Measurements from ENCODE around the gene FBXO46.

The FBXO46 gene

DNA sequence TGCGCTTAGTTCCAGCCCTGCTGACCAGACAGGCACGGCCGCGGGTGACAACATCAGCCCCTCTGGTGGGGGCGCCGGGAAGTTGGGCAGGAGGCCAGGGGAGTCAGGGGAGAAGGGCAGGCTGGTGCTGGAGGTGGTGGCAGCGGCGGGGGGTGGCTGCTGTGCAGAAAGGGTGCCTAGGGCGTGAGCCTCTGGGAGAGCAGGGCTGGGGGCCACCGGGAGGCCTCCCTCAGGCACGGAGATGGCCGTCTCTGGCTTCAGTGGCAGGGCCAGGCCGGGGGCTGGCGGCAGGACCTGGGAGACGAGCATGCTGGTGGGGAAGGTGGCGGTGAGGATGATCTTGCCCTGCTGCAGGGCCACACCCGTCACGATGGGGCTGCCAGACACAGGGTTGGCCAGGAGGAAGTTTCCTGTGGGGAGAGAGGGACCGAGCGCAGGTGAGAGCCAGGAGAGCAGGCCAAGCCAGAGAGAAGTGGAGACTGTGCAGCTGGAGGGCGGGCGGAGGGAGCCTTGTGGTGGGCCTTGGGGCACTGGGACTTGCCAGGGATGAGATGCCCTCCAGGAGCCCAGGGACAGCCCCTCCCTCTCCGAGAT is 35.1 kb upstream of the FBXO46 start:
- Histone ChIP-seq H3K9me3 (ENCODE audit: control insufficient read depth, insufficient read depth, low read depth, low read length) (no peaks in the 10 kb centered on the region), H3K27ac (ENCODE audit: extremely low read depth, low read depth, low read length) (no peak overlapping the region), H3K4me1 (ENCODE audit: control insufficient read depth, insufficient read depth, low read length) (peaks cover 19% of the 10 kb centered on the region), H3K4me3 (ENCODE audit: low read depth, low read length) (no peak overlapping the region), H3K36me3 (ENCODE audit: control insufficient read depth in 2 of 2, insufficient read depth in 1 of 2, low read length in 2 of 2) (no peaks in the 10 kb centered on the region)
- ChIA-PET CTCF (no interaction called here), POLR2A (interaction anchor here (2.4 to 5.1 kb wide), 2 partner anchors 11 to 49 kb away, joined by 10 to 133 read pairs; no protein-coding TSS in a partner anchor)
- TF ChIP-seq KLF1 (tag by site-specific recombination; IDR thresholded peaks at IDR 0.05) = peak; percentile 57; the same call in 1 of the 2 replicates
- peak; percentile 69 for TF ChIP-seq ZIC2 (tag by site-specific recombination; IDR thresholded peaks at IDR 0.05)
- no peak for TF ChIP-seq ZNF777 (tag by site-specific recombination; IDR thresholded peaks at IDR 0.05; ENCODE audit: borderline replicate concordance)
- peak; percentile 97 for TF ChIP-seq GLIS1 (tag by site-specific recombination; IDR thresholded peaks at IDR 0.05)
- TF ChIP-seq ZNF837 (tag by site-specific recombination; IDR thresholded peaks at IDR 0.05) = no peak
- TF ChIP-seq, protein P1, sequence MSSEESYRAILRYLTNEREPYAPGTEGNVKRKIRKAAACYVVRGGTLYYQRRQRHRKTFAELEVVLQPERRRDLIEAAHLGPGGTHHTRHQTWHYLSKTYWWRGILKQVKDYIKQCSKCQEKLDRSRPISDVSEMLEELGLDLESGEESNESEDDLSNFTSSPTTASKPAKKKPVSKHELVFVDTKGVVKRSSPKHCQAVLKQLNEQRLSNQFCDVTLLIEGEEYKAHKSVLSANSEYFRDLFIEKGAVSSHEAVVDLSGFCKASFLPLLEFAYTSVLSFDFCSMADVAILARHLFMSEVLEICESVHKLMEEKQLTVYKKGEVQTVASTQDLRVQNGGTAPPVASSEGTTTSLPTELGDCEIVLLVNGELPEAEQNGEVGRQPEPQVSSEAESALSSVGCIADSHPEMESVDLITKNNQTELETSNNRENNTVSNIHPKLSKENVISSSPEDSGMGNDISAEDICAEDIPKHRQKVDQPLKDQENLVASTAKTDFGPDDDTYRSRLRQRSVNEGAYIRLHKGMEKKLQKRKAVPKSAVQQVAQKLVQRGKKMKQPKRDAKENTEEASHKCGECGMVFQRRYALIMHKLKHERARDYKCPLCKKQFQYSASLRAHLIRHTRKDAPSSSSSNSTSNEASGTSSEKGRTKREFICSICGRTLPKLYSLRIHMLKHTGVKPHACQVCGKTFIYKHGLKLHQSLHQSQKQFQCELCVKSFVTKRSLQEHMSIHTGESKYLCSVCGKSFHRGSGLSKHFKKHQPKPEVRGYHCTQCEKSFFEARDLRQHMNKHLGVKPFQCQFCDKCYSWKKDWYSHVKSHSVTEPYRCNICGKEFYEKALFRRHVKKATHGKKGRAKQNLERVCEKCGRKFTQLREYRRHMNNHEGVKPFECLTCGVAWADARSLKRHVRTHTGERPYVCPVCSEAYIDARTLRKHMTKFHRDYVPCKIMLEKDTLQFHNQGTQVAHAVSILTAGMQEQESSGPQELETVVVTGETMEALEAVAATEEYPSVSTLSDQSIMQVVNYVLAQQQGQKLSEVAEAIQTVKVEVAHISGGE (tag by site-specific recombination; conservative IDR thresholded peaks at IDR 0.05; ENCODE audit: low read depth) = no peak
- TF ChIP-seq ZNF660 (tag by site-specific recombination; IDR thresholded peaks at IDR 0.05) = no peak
- no peak for TF ChIP-seq ZNF292 (tag by site-specific recombination; IDR thresholded peaks at IDR 0.05; ENCODE audit: borderline replicate concordance, low read depth)
- TF ChIP-seq ZNF600 (tag by site-specific recombination; IDR thresholded peaks at IDR 0.05) = 0 out of 2 replicates have a peak, but pooled peaks have one; percentile 15
- no peak for TF ChIP-seq YY2 (tag by site-specific recombination; IDR thresholded peaks at IDR 0.05)
- TF ChIP-seq FEZF1 (tag by site-specific recombination; IDR thresholded peaks at IDR 0.05) = no peak
- TF ChIP-seq, protein P2, sequence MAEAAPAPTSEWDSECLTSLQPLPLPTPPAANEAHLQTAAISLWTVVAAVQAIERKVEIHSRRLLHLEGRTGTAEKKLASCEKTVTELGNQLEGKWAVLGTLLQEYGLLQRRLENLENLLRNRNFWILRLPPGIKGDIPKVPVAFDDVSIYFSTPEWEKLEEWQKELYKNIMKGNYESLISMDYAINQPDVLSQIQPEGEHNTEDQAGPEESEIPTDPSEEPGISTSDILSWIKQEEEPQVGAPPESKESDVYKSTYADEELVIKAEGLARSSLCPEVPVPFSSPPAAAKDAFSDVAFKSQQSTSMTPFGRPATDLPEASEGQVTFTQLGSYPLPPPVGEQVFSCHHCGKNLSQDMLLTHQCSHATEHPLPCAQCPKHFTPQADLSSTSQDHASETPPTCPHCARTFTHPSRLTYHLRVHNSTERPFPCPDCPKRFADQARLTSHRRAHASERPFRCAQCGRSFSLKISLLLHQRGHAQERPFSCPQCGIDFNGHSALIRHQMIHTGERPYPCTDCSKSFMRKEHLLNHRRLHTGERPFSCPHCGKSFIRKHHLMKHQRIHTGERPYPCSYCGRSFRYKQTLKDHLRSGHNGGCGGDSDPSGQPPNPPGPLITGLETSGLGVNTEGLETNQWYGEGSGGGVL (tag by site-specific recombination; IDR thresholded peaks at IDR 0.05) = peak; percentile 19; the same call in 1 of the 2 replicates
- peak; percentile 75 for TF ChIP-seq GLIS2 (tag by site-specific recombination; IDR thresholded peaks at IDR 0.05)
- TF ChIP-seq, protein P3, sequence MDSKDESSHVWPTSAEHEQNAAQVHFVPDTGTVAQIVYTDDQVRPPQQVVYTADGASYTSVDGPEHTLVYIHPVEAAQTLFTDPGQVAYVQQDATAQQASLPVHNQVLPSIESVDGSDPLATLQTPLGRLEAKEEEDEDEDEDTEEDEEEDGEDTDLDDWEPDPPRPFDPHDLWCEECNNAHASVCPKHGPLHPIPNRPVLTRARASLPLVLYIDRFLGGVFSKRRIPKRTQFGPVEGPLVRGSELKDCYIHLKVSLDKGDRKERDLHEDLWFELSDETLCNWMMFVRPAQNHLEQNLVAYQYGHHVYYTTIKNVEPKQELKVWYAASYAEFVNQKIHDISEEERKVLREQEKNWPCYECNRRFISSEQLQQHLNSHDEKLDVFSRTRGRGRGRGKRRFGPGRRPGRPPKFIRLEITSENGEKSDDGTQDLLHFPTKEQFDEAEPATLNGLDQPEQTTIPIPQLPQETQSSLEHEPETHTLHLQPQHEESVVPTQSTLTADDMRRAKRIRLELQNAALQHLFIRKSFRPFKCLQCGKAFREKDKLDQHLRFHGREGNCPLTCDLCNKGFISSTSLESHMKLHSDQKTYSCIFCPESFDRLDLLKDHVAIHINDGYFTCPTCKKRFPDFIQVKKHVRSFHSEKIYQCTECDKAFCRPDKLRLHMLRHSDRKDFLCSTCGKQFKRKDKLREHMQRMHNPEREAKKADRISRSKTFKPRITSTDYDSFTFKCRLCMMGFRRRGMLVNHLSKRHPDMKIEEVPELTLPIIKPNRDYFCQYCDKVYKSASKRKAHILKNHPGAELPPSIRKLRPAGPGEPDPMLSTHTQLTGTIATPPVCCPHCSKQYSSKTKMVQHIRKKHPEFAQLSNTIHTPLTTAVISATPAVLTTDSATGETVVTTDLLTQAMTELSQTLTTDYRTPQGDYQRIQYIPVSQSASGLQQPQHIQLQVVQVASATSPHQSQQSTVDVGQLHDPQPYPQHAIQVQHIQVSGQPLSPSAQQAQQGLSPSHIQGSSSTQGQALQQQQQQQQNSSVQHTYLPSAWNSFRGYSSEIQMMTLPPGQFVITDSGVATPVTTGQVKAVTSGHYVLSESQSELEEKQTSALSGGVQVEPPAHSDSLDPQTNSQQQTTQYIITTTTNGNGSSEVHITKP (tag by site-specific recombination; IDR thresholded peaks at IDR 0.05) = no peak
- TF ChIP-seq ZNF785 (tag by site-specific recombination; IDR thresholded peaks at IDR 0.05) = no peak
- TF ChIP-seq ZNF585B (tag by site-specific recombination; IDR thresholded peaks at IDR 0.05) = no peak
- TF ChIP-seq ZNF366 (tag by site-specific recombination; conservative IDR thresholded peaks at IDR 0.05) = 0 out of 2 replicates have a peak, but pooled peaks have one; percentile 22
- no peak for TF ChIP-seq SP2 (tag by site-specific recombination; IDR thresholded peaks at IDR 0.05)
- TF ChIP-seq, protein P4, sequence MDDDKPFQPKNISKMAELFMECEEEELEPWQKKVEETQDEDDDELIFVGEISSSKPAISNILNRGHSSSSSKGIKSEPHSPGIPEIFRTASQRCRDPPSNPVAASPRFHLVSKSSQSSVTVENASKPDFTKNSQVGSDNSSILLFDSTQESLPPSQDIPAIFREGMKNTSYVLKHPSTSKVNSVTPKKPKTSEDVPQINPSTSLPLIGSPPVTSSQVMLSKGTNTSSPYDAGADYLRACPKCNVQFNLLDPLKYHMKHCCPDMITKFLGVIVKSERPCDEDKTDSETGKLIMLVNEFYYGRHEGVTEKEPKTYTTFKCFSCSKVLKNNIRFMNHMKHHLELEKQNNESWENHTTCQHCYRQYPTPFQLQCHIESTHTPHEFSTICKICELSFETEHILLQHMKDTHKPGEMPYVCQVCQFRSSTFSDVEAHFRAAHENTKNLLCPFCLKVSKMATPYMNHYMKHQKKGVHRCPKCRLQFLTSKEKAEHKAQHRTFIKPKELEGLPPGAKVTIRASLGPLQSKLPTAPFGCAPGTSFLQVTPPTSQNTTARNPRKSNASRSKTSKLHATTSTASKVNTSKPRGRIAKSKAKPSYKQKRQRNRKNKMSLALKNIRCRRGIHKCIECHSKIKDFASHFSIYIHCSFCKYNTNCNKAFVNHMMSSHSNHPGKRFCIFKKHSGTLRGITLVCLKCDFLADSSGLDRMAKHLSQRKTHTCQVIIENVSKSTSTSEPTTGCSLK (tag by site-specific recombination; IDR thresholded peaks at IDR 0.05) = no peak
- TF ChIP-seq ZNF16 (tag by site-specific recombination; IDR thresholded peaks at IDR 0.05; ENCODE audit: low read depth) = no peak
- TF ChIP-seq ZNF514 (tag by site-specific recombination; IDR thresholded peaks at IDR 0.05) = no peak
- TF ChIP-seq ZNF521 (tag by site-specific recombination; IDR thresholded peaks at IDR 0.05) = no peak
- TF ChIP-seq, protein P5, sequence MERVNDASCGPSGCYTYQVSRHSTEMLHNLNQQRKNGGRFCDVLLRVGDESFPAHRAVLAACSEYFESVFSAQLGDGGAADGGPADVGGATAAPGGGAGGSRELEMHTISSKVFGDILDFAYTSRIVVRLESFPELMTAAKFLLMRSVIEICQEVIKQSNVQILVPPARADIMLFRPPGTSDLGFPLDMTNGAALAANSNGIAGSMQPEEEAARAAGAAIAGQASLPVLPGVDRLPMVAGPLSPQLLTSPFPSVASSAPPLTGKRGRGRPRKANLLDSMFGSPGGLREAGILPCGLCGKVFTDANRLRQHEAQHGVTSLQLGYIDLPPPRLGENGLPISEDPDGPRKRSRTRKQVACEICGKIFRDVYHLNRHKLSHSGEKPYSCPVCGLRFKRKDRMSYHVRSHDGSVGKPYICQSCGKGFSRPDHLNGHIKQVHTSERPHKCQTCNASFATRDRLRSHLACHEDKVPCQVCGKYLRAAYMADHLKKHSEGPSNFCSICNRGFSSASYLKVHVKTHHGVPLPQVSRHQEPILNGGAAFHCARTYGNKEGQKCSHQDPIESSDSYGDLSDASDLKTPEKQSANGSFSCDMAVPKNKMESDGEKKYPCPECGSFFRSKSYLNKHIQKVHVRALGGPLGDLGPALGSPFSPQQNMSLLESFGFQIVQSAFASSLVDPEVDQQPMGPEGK (tag by site-specific recombination; IDR thresholded peaks at IDR 0.05) = peak; percentile 63
- TF ChIP-seq ZNF391 (tag by site-specific recombination; IDR thresholded peaks at IDR 0.05; ENCODE audit: borderline replicate concordance, low read depth) = no peak
- no peak for TF ChIP-seq ZBTB48 (tag by site-specific recombination; IDR thresholded peaks at IDR 0.05)

All from HEK293 (cell line).